Kidney (tissue), 14 donors: ENCODE measurements around the gene HYKK. TPM values are rescaled to one million over a fixed set of nuclear protein-coding genes. Genes with fewer than 3 reads are reported as not detected.
"Not testable (repeated sequence)": the region's sequence is repeated elsewhere in the genome, so short reads cannot be mapped to it uniquely, and the experiment has no call there.

Source experiments
- DNase-seq, 5 donors: peaks; one replicate each; pipeline ENCODE4 v3.0.0-alpha.2; 2013 to 2020
- FAIRE-seq: peaks from 2 replicates; lab custom pipeline; 2012; peaks lifted over from hg19 to GRCh38; lab: Jason Lieb, UNC
- H3K27ac ChIP-seq, 2 donors: one replicate each; pipeline ENCODE4 v1.7.0; 2013; ENCODE audit warnings: low read depth in 2 of 2, low read length in 2 of 2, inconsistent platforms in 1 of 2
- H3K27me3 ChIP-seq: one replicate; pipeline ENCODE4 v1.7.1; 2013; ENCODE audit warnings: low read length, inconsistent platforms; ENCODE audit not compliant: control insufficient read depth, insufficient read depth
- H3K36me3 ChIP-seq, 3 donors: one replicate each; pipeline versions ENCODE4 v1.7.0 to v1.7.1; 2013; ENCODE audit warnings: low read length in 3 of 3, control low read depth in 1 of 3, inconsistent platforms in 1 of 3; ENCODE audit not compliant: insufficient read depth in 3 of 3, control insufficient read depth in 2 of 3
- H3K4me1 ChIP-seq, 3 donors: one replicate each; pipeline versions ENCODE4 v1.7.0 to v1.7.1; 2013; ENCODE audit warnings: low read length in 3 of 3, inconsistent platforms in 1 of 3, low read depth in 1 of 3; ENCODE audit not compliant: control insufficient read depth in 2 of 3, insufficient read depth in 2 of 3
- H3K4me3 ChIP-seq, 3 donors: one replicate each; pipeline versions ENCODE4 v1.7.0 to v1.8.1; 2013; ENCODE audit warnings: low read length in 3 of 3, control low read depth in 1 of 3, inconsistent platforms in 1 of 3
- H3K9ac ChIP-seq, 3 donors: one replicate each; pipeline versions ENCODE4 v1.7.0 to v1.7.1; 2013; ENCODE audit warnings: low read length in 3 of 3, control low read depth in 1 of 3, inconsistent platforms in 1 of 3
- H3K9me3 ChIP-seq, 3 donors: one replicate each; pipeline versions ENCODE4 v1.7.0 to v1.7.1; 2013; ENCODE audit warnings: low read length in 3 of 3, control low read depth in 1 of 3, inconsistent platforms in 1 of 3; ENCODE audit not compliant: control insufficient read depth in 2 of 3, insufficient read depth in 1 of 3
- CTCF ChIP-seq: IDR thresholded peaks from 3 replicates; pipeline ENCODE4 v1.5.1; 2012; ENCODE audit warnings: mild to moderate bottlenecking, moderate library complexity, borderline replicate concordance; ENCODE audit not compliant: insufficient read depth; ENCODE audit errors: extremely low read depth
- intact Hi-C: fragments of 100-400 bp; cut with DNase I; formaldehyde crosslinking; loops from one replicate; pipeline ENCODE4 v1.11.1; 2022
- polyA plus RNA-seq: library from polyadenylated mRNA; stranded (reverse); fragments of 350-450 nt; fragmentation: Illumina TruSeq; extraction: RNeasy Lipid Tissue Mini Kit (QIAGEN cat#74804); gene quantifications from one replicate; pipeline ENCODE4 v1.2.3, GENCODE V29; 2014; ENCODE audit warnings: low read depth, low replicate concordance; ENCODE audit not compliant: insufficient read depth
- total RNA-seq: library from RNA; stranded (reverse); fragmentation: NEBNext Ultra II Directional; extraction: Animal tissue kit (Norgen Biotek cat#: 25700); gene quantifications from one replicate; pipeline ENCODE4 v1.2.1, GENCODE V29; 2021
- donor health status: control.
- donor health status: control.
- donor health status: control.
- donor health status: control.
- donor health status: control.
- donor health status: DM: yes; HTN: yes; CAD: no.
- donor health status: Normal renal cell carcinoma (clear cell type).

HYKK gene
- total and polyA plus RNA-seq, 2 donors from 2014 or later: 5.8 to 14.3 TPM

- no peak for TF ChIP-seq CTCF
- Histone ChIP-seq H3K27ac (no peak overlapping the region), H3K36me3 (peaks cover 10 to 43% (median 21%) of the 10 kb centered on the region in 3 donors), H3K27me3 (no peaks in the 10 kb centered on the region), H3K4me3 (no peak overlapping the region), H3K4me1 (no peaks in the 10 kb centered on the region), H3K9me3 (no peaks in the 10 kb centered on the region), H3K9ac (no peak overlapping the region)
- no peak for FAIRE-seq
- intact Hi-C loops: no loop called here
- DNase-seq: peak in 1 of 5 donors; percentile 6
Measured at GRCh38 chr15:78550194-78550593, 42.8 kb downstream of the HYKK start.

- intact Hi-C loops: no loop called here
- H3K27ac ChIP-seq: no peak overlapping the region
- H3K9me3 ChIP-seq: no peaks in the 10 kb centered on the region
- no peak for DNase-seq
- FAIRE-seq: no peak
- no peak overlapping the region for H3K9ac ChIP-seq
- no peak overlapping the region for H3K4me3 ChIP-seq
- TF ChIP-seq CTCF: no peak
- peaks cover 7 to 37% (median 15%) of the 10 kb centered on the region in 3 donors for H3K36me3 ChIP-seq
- no peaks in the 10 kb centered on the region for H3K4me1 ChIP-seq
- H3K27me3 ChIP-seq: no peaks in the 10 kb centered on the region
Measured at GRCh38 chr15:78550815-78551214, 43.4 kb downstream of the HYKK start.

GRCh38 chr15:78551902-78552301 lies 44.5 kb downstream of the HYKK start:
- Histone ChIP-seq H3K9ac (no peak overlapping the region), H3K9me3 (no peaks in the 10 kb centered on the region), H3K27me3 (no peaks in the 10 kb centered on the region), H3K36me3 (peaks cover 6 to 26% (median 12%) of the 10 kb centered on the region in 3 donors), H3K4me1 (no peaks in the 10 kb centered on the region), H3K4me3 (no peak overlapping the region), H3K27ac (no peak overlapping the region)
- FAIRE-seq: no peak
- no peak for TF ChIP-seq CTCF
- intact Hi-C loops: no loop called here
- no peak for DNase-seq

GRCh38 chr15:78552597-78552996 lies 45.2 kb downstream of the HYKK start:
- Histone ChIP-seq H3K9ac (no peak overlapping the region), H3K4me1 (no peaks in the 10 kb centered on the region), H3K4me3 (no peak overlapping the region), H3K27me3 (no peaks in the 10 kb centered on the region), H3K27ac (no peak overlapping the region), H3K36me3 (peaks cover 3 to 19% (median 8%) of the 10 kb centered on the region in 3 donors), H3K9me3 (no peaks in the 10 kb centered on the region)
- DNase-seq (no peak), FAIRE-seq (no peak)
- no peak for TF ChIP-seq CTCF
- intact Hi-C loops: no loop called here

- H3K9ac ChIP-seq, H3K36me3 ChIP-seq, FAIRE-seq, DNase-seq, intact Hi-C loops, H3K4me3 ChIP-seq, H3K27ac ChIP-seq, H3K27me3 ChIP-seq, H3K4me1 ChIP-seq, H3K9me3 ChIP-seq: not testable (repeated sequence)
Measured at GRCh38 chr15:78560201-78560600, 52.8 kb downstream of the HYKK start.
